ENCODE data around the gene AGO3.

Gene AGO3

GRCh38 chr1:36089393-36090121, 158.7 kb downstream of the AGO3 start:
- H3K27me3 ChIP-seq (ENCODE audit: insufficient read depth, low read length) = no peaks in the 10 kb centered on the region; the same call in 1 of the 2 replicates
- peak overlapping the region; percentile 99 for H3K4me3 ChIP-seq (ENCODE audit: low read length)
- H3K27ac ChIP-seq (ENCODE audit: low read depth, low read length) = peak overlapping the region; percentile 30; the same call in 1 of the 2 replicates
- no peaks in the 10 kb centered on the region for H3K9me3 ChIP-seq (ENCODE audit: insufficient read depth, low read depth, low read length)
- WGBS = 12% methylated on average over 32 of the region's 32 CpGs
- H3K4me1 ChIP-seq (ENCODE audit: insufficient read depth, low read length) = peaks cover 6% of the 10 kb centered on the region; the same call in 1 of the 2 replicates
- peaks cover 42% of the 10 kb centered on the region for H3K36me3 ChIP-seq (ENCODE audit: insufficient read depth, low read length)
- peak overlapping the region; percentile 79 for H3K9ac ChIP-seq (ENCODE audit: low read depth, low read length)

- peaks cover 6% of the 10 kb centered on the region; the same call in 1 of the 2 replicates for H3K4me1 ChIP-seq (ENCODE audit: insufficient read depth, low read length)
- H3K9ac ChIP-seq (ENCODE audit: low read depth, low read length) = no peak overlapping the region
- no peak overlapping the region for H3K27ac ChIP-seq (ENCODE audit: low read depth, low read length)
- H3K9me3 ChIP-seq (ENCODE audit: insufficient read depth, low read depth, low read length) = no peaks in the 10 kb centered on the region
- no peaks in the 10 kb centered on the region; the same call in 1 of the 2 replicates for H3K27me3 ChIP-seq (ENCODE audit: insufficient read depth, low read length)
- no peak overlapping the region for H3K4me3 ChIP-seq (ENCODE audit: low read length)
- H3K36me3 ChIP-seq (ENCODE audit: insufficient read depth, low read length) = peaks cover 58% of the 10 kb centered on the region
- WGBS = 93% methylated on average over 4 of the region's 4 CpGs
These were observed 160.2 kb downstream of the AGO3 start for GRCh38 chr1:36091141-36091540.

- Histone ChIP-seq H3K27ac (ENCODE audit: low read depth, low read length) (no peak overlapping the region), H3K9me3 (ENCODE audit: insufficient read depth, low read depth, low read length) (no peaks in the 10 kb centered on the region), H3K27me3 (ENCODE audit: insufficient read depth, low read length) (no peaks in the 10 kb centered on the region), H3K4me3 (ENCODE audit: low read length) (no peak overlapping the region), H3K36me3 (ENCODE audit: insufficient read depth, low read length) (peaks cover 61% of the 10 kb centered on the region), H3K9ac (ENCODE audit: low read depth, low read length) (no peak overlapping the region), H3K4me1 (ENCODE audit: insufficient read depth, low read length) (peaks cover 6% of the 10 kb centered on the region; the same call in 1 of the 2 replicates)
- WGBS = 94% methylated on average over 13 of the region's 13 CpGs
These were observed 160.8 kb downstream of the AGO3 start for GRCh38 chr1:36091698-36092097.

GRCh38 chr1:36092166-36092797, 161.4 kb downstream of the AGO3 start:
- no peaks in the 10 kb centered on the region for H3K27me3 ChIP-seq (ENCODE audit: insufficient read depth, low read length)
- H3K9ac ChIP-seq (ENCODE audit: low read depth, low read length) = no peak overlapping the region
- WGBS = 96% methylated on average over 17 of the region's 17 CpGs
- H3K4me1 ChIP-seq (ENCODE audit: insufficient read depth, low read length) = peaks cover 9% of the 10 kb centered on the region; the same call in 1 of the 2 replicates
- H3K27ac ChIP-seq (ENCODE audit: low read depth, low read length) = no peak overlapping the region
- H3K9me3 ChIP-seq (ENCODE audit: insufficient read depth, low read depth, low read length) = no peaks in the 10 kb centered on the region
- no peak overlapping the region for H3K4me3 ChIP-seq (ENCODE audit: low read length)
- H3K36me3 ChIP-seq (ENCODE audit: insufficient read depth, low read length) = peaks cover 61% of the 10 kb centered on the region

GRCh38 chr1:36092798-36093185, 161.9 kb downstream of the AGO3 start:
- WGBS = 97% methylated on average over 9 of the region's 9 CpGs
- Histone ChIP-seq H3K36me3 (ENCODE audit: insufficient read depth, low read length) (peaks cover 61% of the 10 kb centered on the region), H3K4me1 (ENCODE audit: insufficient read depth, low read length) (peaks cover 9% of the 10 kb centered on the region; the same call in 1 of the 2 replicates), H3K4me3 (ENCODE audit: low read length) (no peak overlapping the region), H3K27me3 (ENCODE audit: insufficient read depth, low read length) (no peaks in the 10 kb centered on the region), H3K27ac (ENCODE audit: low read depth, low read length) (no peak overlapping the region), H3K9me3 (ENCODE audit: insufficient read depth, low read depth, low read length) (no peaks in the 10 kb centered on the region), H3K9ac (ENCODE audit: low read depth, low read length) (no peak overlapping the region)

GRCh38 chr1:36093226-36093625, 162.3 kb downstream of the AGO3 start:
- no peak overlapping the region for H3K9ac ChIP-seq (ENCODE audit: low read depth, low read length)
- H3K27ac ChIP-seq (ENCODE audit: low read depth, low read length) = no peak overlapping the region
- 96% methylated on average over 7 of the region's 7 CpGs for WGBS
- no peaks in the 10 kb centered on the region for H3K9me3 ChIP-seq (ENCODE audit: insufficient read depth, low read depth, low read length)
- H3K27me3 ChIP-seq (ENCODE audit: insufficient read depth, low read length) = no peaks in the 10 kb centered on the region
- peaks cover 61% of the 10 kb centered on the region for H3K36me3 ChIP-seq (ENCODE audit: insufficient read depth, low read length)
- H3K4me1 ChIP-seq (ENCODE audit: insufficient read depth, low read length) = peaks cover 9% of the 10 kb centered on the region; the same call in 1 of the 2 replicates
- no peak overlapping the region for H3K4me3 ChIP-seq (ENCODE audit: low read length)

- Histone ChIP-seq H3K4me1 (ENCODE audit: insufficient read depth, low read length) (peaks cover 9% of the 10 kb centered on the region; the same call in 1 of the 2 replicates), H3K36me3 (ENCODE audit: insufficient read depth, low read length) (peaks cover 61% of the 10 kb centered on the region), H3K9ac (ENCODE audit: low read depth, low read length) (no peak overlapping the region), H3K4me3 (ENCODE audit: low read length) (no peak overlapping the region), H3K9me3 (ENCODE audit: insufficient read depth, low read depth, low read length) (no peaks in the 10 kb centered on the region), H3K27me3 (ENCODE audit: insufficient read depth, low read length) (no peaks in the 10 kb centered on the region), H3K27ac (ENCODE audit: low read depth, low read length) (no peak overlapping the region)
- WGBS = 94% methylated on average over 3 of the region's 3 CpGs
These were observed 163.0 kb downstream of the AGO3 start for GRCh38 chr1:36093929-36094328.

- H3K9ac ChIP-seq (ENCODE audit: low read depth, low read length) = no peak overlapping the region
- no peak overlapping the region for H3K27ac ChIP-seq (ENCODE audit: low read depth, low read length)
- H3K4me1 ChIP-seq (ENCODE audit: insufficient read depth, low read length) = peaks cover 8% of the 10 kb centered on the region; the same call in 1 of the 2 replicates
- 97% methylated on average over 8 of the region's 8 CpGs for WGBS
- no peaks in the 10 kb centered on the region for H3K27me3 ChIP-seq (ENCODE audit: insufficient read depth, low read length)
- H3K36me3 ChIP-seq (ENCODE audit: insufficient read depth, low read length) = peaks cover 61% of the 10 kb centered on the region
- no peak overlapping the region for H3K4me3 ChIP-seq (ENCODE audit: low read length)
- H3K9me3 ChIP-seq (ENCODE audit: insufficient read depth, low read depth, low read length) = no peaks in the 10 kb centered on the region
These were observed 163.7 kb downstream of the AGO3 start for GRCh38 chr1:36094621-36095061.

- Histone ChIP-seq H3K36me3 (ENCODE audit: insufficient read depth, low read length) (peaks cover 56% of the 10 kb centered on the region), H3K27me3 (ENCODE audit: insufficient read depth, low read length) (no peaks in the 10 kb centered on the region), H3K9me3 (ENCODE audit: insufficient read depth, low read depth, low read length) (no peaks in the 10 kb centered on the region), H3K4me3 (ENCODE audit: low read length) (no peak overlapping the region), H3K9ac (ENCODE audit: low read depth, low read length) (no peak overlapping the region), H3K4me1 (ENCODE audit: insufficient read depth, low read length) (peaks cover 3% of the 10 kb centered on the region; the same call in 1 of the 2 replicates), H3K27ac (ENCODE audit: low read depth, low read length) (no peak overlapping the region)
- WGBS = 89% methylated on average over 15 of the region's 15 CpGs
These were observed 165.0 kb downstream of the AGO3 start for GRCh38 chr1:36095760-36096405.

GRCh38 chr1:36096500-36097432, 165.9 kb downstream of the AGO3 start:
- 78% methylated on average over 16 of the region's 16 CpGs for WGBS
- H3K27ac ChIP-seq (ENCODE audit: low read depth, low read length) = peak overlapping the region; percentile 6

More at GRCh38 chr1:36096500-36097432, 165.9 kb downstream of the AGO3 start:
- peaks cover 47% of the 10 kb centered on the region for H3K36me3 ChIP-seq (ENCODE audit: insufficient read depth, low read length)
- H3K9me3 ChIP-seq (ENCODE audit: insufficient read depth, low read depth, low read length) = no peaks in the 10 kb centered on the region
- no peak overlapping the region for H3K4me3 ChIP-seq (ENCODE audit: low read length)
- no peaks in the 10 kb centered on the region for H3K27me3 ChIP-seq (ENCODE audit: insufficient read depth, low read length)
- H3K4me1 ChIP-seq (ENCODE audit: insufficient read depth, low read length) = peaks cover 3% of the 10 kb centered on the region; the same call in 1 of the 2 replicates
- H3K9ac ChIP-seq (ENCODE audit: low read depth, low read length) = peak overlapping the region; percentile 34
